ENCODE measurements around the gene FRY. TPM values are rescaled to one million over a fixed set of nuclear protein-coding genes. Genes with fewer than 3 reads are reported as not detected.

Gene FRY
- total RNA-seq, 1 donor, result 12.3 TPM

- H3K4me3 ChIP-seq (ENCODE audit: insufficient read depth, low read length), result no peak overlapping the region
- no peak for DNase-seq (ENCODE audit: insufficient read length, low spot score, missing footprints)
- peaks cover 5% of the 10 kb centered on the region for H3K36me3 ChIP-seq (ENCODE audit: insufficient read depth, low read length)
- TF ChIP-seq, protein P1, sequence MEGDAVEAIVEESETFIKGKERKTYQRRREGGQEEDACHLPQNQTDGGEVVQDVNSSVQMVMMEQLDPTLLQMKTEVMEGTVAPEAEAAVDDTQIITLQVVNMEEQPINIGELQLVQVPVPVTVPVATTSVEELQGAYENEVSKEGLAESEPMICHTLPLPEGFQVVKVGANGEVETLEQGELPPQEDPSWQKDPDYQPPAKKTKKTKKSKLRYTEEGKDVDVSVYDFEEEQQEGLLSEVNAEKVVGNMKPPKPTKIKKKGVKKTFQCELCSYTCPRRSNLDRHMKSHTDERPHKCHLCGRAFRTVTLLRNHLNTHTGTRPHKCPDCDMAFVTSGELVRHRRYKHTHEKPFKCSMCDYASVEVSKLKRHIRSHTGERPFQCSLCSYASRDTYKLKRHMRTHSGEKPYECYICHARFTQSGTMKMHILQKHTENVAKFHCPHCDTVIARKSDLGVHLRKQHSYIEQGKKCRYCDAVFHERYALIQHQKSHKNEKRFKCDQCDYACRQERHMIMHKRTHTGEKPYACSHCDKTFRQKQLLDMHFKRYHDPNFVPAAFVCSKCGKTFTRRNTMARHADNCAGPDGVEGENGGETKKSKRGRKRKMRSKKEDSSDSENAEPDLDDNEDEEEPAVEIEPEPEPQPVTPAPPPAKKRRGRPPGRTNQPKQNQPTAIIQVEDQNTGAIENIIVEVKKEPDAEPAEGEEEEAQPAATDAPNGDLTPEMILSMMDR (IDR thresholded peaks at IDR 0.05; ENCODE audit: extremely low read depth, low read depth, low read length), result no peak
- no peak overlapping the region for H2AFZ ChIP-seq (ENCODE audit: low read length)
- no peaks in the 10 kb centered on the region for H3K27me3 ChIP-seq (ENCODE audit: insufficient read depth, low read length)
- no peaks in the 10 kb centered on the region for H3K79me2 ChIP-seq (ENCODE audit: insufficient read depth, low read length)
- H4K20me1 ChIP-seq (ENCODE audit: insufficient read depth, low read length), result no peaks in the 10 kb centered on the region
- H3K9me3 ChIP-seq (ENCODE audit: low read depth, low read length), result no peaks in the 10 kb centered on the region
- H3K4me1 ChIP-seq (ENCODE audit: insufficient read depth, low read length), result no peaks in the 10 kb centered on the region
- H3K4me2 ChIP-seq (ENCODE audit: insufficient read depth, low read length), result no peak overlapping the region
- H3K27ac ChIP-seq (ENCODE audit: low read depth, low read length), result no peak overlapping the region
Observed at GRCh38 chr13:32247887-32248286, 216.3 kb downstream of the FRY start.

DNA sequence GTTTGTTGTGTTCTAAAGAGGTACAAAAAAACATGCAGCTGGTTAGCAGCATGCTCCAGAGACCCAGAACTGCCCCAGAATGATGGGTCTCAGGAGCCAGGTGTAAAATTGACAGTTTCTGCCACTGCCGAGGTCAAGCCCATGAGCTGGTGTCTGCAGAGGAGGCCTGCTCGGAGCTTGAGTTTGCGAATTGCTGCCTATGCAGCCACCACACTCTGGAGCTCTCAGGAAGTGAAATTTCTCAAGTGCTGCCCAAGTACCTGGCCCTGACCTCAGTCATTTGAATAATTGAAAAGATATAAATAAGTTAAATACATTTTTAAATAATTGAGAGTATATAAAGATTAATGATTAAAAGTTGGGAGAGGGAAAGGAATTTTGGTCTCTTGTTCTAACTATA is 217.2 kb downstream of the FRY start:
- Histone ChIP-seq H3K4me2 (ENCODE audit: insufficient read depth, low read length) (no peak overlapping the region), H3K9me3 (ENCODE audit: low read depth, low read length) (no peaks in the 10 kb centered on the region), H3K27me3 (ENCODE audit: insufficient read depth, low read length) (no peaks in the 10 kb centered on the region), H3K27ac (ENCODE audit: low read depth, low read length) (no peak overlapping the region), H2AFZ (ENCODE audit: low read length) (no peak overlapping the region), H3K4me1 (ENCODE audit: insufficient read depth, low read length) (no peaks in the 10 kb centered on the region), H3K4me3 (ENCODE audit: insufficient read depth, low read length) (no peak overlapping the region), H3K36me3 (ENCODE audit: insufficient read depth, low read length) (peaks cover 5% of the 10 kb centered on the region), H3K79me2 (ENCODE audit: insufficient read depth, low read length) (no peaks in the 10 kb centered on the region), H4K20me1 (ENCODE audit: insufficient read depth, low read length) (no peaks in the 10 kb centered on the region)
- DNase-seq (ENCODE audit: insufficient read length, low spot score, missing footprints), result no peak
- TF ChIP-seq, protein P1 (IDR thresholded peaks at IDR 0.05; ENCODE audit: extremely low read depth, low read depth, low read length), result no peak

GRCh38 chr13:32252812-32253438 is 221.4 kb downstream of the FRY start:
- DNase-seq (ENCODE audit: insufficient read length, low spot score, missing footprints), result no peak
- Histone ChIP-seq H3K36me3 (ENCODE audit: insufficient read depth, low read length) (peaks cover 2% of the 10 kb centered on the region), H3K4me2 (ENCODE audit: insufficient read depth, low read length) (no peak overlapping the region), H3K27ac (ENCODE audit: low read depth, low read length) (no peak overlapping the region), H3K4me3 (ENCODE audit: insufficient read depth, low read length) (no peak overlapping the region), H3K27me3 (ENCODE audit: insufficient read depth, low read length) (no peaks in the 10 kb centered on the region), H2AFZ (ENCODE audit: low read length) (no peak overlapping the region), H4K20me1 (ENCODE audit: insufficient read depth, low read length) (no peaks in the 10 kb centered on the region), H3K9me3 (ENCODE audit: low read depth, low read length) (no peaks in the 10 kb centered on the region), H3K79me2 (ENCODE audit: insufficient read depth, low read length) (no peaks in the 10 kb centered on the region), H3K4me1 (ENCODE audit: insufficient read depth, low read length) (no peaks in the 10 kb centered on the region)
- TF ChIP-seq, protein P1 (IDR thresholded peaks at IDR 0.05; ENCODE audit: extremely low read depth, low read depth, low read length), result no peak

GRCh38 chr13:32253911-32254399 is 222.4 kb downstream of the FRY start:
- Histone ChIP-seq H3K4me2 (ENCODE audit: insufficient read depth, low read length) (no peak overlapping the region), H3K36me3 (ENCODE audit: insufficient read depth, low read length) (no peaks in the 10 kb centered on the region), H3K27me3 (ENCODE audit: insufficient read depth, low read length) (no peaks in the 10 kb centered on the region), H3K4me1 (ENCODE audit: insufficient read depth, low read length) (no peaks in the 10 kb centered on the region), H3K27ac (ENCODE audit: low read depth, low read length) (no peak overlapping the region), H2AFZ (ENCODE audit: low read length) (no peak overlapping the region), H3K9me3 (ENCODE audit: low read depth, low read length) (no peaks in the 10 kb centered on the region), H4K20me1 (ENCODE audit: insufficient read depth, low read length) (no peaks in the 10 kb centered on the region), H3K4me3 (ENCODE audit: insufficient read depth, low read length) (no peak overlapping the region), H3K79me2 (ENCODE audit: insufficient read depth, low read length) (no peaks in the 10 kb centered on the region)
- TF ChIP-seq, protein P1 (IDR thresholded peaks at IDR 0.05; ENCODE audit: extremely low read depth, low read depth, low read length), result no peak
- no peak for DNase-seq (ENCODE audit: insufficient read length, low spot score, missing footprints)
